Measurements from ENCODE around the gene PRR36. TPM values are rescaled to one million over a fixed set of nuclear protein-coding genes. Genes with fewer than 3 reads are reported as not detected.
"Not testable (repeated sequence)": the region's sequence is repeated elsewhere in the genome, so short reads cannot be mapped to it uniquely, and the experiment has no call there.

Gene PRR36
- total RNA-seq, 4 donors from 2014 or later, result 0.13 to 0.45 (median 0.20) TPM

DNA sequence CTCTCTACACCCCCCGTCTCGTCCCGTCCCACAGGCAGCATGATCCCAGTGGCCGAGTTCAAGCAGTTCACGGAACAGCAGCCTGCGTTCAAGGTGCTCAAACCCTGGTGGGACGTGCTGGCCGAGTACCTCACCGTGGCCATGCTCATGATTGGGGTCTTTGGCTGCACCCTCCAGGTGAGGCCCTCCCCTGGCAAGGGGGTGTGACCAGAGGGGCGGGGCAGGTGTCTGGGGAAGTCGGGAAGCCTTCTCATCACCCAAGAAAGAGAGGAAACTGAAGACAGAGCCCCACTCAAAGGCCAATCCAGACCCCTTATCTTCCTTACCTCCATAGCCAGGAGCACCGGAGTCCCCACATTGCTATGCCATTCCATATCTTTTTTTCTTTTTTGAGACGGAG, 21.4 kb upstream of the PRR36 start:
- intact Hi-C loops (cut with DNase I), result no loop called here
- 91 to 95% methylated on average over 11 to 12 of the region's 13 CpGs for WGBS, 2 donors

DNA sequence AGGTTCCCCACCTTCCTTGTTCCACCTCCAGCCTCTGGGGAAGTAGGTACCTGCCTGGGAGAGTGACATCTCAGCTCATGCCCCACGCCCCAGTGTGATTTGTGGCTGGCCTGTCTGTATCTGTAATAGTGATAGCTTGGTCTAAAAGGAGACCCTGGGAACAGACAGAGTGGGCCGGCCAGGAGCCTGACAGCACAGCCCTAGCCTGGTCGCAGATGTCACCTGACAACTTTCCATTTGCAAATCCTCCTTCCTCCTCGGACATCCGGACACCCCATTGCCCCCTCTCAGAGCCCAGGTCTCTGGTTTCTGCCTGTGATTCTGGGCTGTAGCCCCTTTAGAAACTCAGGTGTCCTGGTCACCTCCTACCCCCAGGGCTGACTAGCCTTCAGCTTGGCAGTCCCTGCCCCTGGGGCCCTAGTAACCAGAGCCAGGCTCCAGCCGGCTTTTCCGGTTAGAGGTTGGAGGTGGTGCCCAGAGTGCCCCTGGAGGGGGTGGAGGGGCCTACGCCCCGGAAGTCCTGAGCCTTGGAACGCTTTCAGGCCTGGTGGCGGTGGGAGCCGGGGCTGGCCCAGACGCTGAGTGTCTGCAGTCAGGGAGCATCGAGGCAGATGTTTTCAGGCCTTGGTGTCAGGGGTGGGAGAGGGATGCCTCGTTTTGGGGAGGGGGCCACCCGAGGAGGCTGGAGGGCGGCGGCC, 20.6 kb upstream of the PRR36 start:
- Histone ChIP-seq H3K36me3 (no peaks in the 10 kb centered on the region), H3K4me1 (no peaks in the 10 kb centered on the region), H3K27me3 (no peaks in the 10 kb centered on the region), H3K4me3 (replicated peaks in 1 of 3) (no peak overlapping the region), H3K27ac (no peak overlapping the region), H3K9me3 (no peaks in the 10 kb centered on the region)
- TF ChIP-seq POLR2A (IDR thresholded peaks at IDR 0.05), result no peak
- TF ChIP-seq, protein P1, sequence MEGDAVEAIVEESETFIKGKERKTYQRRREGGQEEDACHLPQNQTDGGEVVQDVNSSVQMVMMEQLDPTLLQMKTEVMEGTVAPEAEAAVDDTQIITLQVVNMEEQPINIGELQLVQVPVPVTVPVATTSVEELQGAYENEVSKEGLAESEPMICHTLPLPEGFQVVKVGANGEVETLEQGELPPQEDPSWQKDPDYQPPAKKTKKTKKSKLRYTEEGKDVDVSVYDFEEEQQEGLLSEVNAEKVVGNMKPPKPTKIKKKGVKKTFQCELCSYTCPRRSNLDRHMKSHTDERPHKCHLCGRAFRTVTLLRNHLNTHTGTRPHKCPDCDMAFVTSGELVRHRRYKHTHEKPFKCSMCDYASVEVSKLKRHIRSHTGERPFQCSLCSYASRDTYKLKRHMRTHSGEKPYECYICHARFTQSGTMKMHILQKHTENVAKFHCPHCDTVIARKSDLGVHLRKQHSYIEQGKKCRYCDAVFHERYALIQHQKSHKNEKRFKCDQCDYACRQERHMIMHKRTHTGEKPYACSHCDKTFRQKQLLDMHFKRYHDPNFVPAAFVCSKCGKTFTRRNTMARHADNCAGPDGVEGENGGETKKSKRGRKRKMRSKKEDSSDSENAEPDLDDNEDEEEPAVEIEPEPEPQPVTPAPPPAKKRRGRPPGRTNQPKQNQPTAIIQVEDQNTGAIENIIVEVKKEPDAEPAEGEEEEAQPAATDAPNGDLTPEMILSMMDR (IDR thresholded peaks at IDR 0.05), result no peak
- 54 to 67% methylated on average over 7 to 18 of the region's 18 CpGs for WGBS, 2 donors
- peak; percentile 13 to 50 for DNase-seq
- intact Hi-C loops (cut with DNase I), result no loop called here

More for the DNA sequence above, 21.4 kb upstream of the PRR36 start:
- H3K9me3 ChIP-seq, result no peaks in the 10 kb centered on the region
- H3K36me3 ChIP-seq, result no peaks in the 10 kb centered on the region
- H3K4me1 ChIP-seq, result no peaks in the 10 kb centered on the region
- TF ChIP-seq POLR2A (IDR thresholded peaks at IDR 0.05), result no peak
- TF ChIP-seq, protein P1 (IDR thresholded peaks at IDR 0.05), result no peak
- no peak overlapping the region for H3K4me3 ChIP-seq (replicated peaks in 1 of 3)
- no peaks in the 10 kb centered on the region for H3K27me3 ChIP-seq
- no peak for DNase-seq
- no peak overlapping the region for H3K27ac ChIP-seq

DNA sequence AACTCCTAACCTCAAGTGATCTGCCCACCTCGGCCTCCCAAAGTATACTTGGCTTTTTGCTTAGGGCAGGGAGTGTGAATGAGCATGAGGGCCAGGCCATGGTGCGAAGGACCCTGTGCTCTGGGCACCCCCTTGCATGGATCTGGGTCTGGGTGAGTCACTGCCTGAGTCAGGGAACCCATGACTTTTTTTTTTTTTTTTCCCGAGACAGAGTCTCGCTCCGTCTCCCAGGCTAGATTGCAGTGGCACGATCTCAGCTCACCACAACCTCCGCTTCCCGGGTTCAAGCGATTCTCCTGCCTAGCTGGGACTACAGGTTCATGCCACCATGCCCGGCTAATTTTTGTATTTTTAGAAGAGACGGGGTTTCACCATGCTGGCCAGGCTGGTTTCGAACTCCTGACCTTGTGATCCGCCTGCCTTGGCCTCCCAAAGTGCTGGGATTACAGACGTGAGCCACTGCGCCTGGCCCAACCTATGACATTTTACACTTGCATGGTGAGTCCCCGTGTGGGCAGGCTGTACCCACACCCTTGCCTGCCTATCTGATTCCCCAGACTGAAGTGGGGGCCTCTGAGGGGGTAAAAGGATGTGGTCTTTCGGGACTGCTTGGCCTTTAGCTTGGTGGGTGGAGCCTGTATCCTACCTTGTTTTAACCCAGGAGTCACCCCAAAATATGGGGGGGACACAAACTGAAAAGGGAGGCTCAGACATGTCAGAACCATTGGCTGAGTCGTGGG, 19.3 kb upstream of the PRR36 start:
- not testable (repeated sequence) for H3K27me3 ChIP-seq, H3K36me3 ChIP-seq

DNA sequence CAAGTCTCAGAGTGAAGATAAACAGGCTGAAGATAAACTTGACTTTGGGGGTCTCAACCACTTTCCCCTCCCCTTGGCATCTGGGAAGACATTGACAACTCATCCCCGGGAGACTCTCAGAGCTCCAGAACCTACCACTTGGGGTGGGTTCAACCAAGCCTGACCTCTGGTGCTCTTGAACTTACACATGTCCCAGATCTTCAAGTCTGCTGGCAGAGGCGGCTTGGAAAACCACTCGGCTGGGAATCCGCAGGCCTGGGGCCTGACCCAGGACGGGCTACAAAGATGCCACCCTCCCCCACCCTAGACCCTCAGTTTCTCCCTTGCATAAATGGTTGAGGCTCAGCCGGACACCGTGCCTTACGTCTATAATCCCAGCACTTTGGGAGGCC, 14.6 kb upstream of the PRR36 start:
- H3K4me1 ChIP-seq, result peaks cover 5 to 10% of the 10 kb centered on the region in 2 donors
- H3K4me3 ChIP-seq (replicated peaks in 1 of 3), result peak overlapping the region in 1 of 3 donors; percentile 36
- DNase-seq, result peak; percentile 27 to 55
- no peaks in the 10 kb centered on the region for H3K9me3 ChIP-seq
- no peak for TF ChIP-seq POLR2A (IDR thresholded peaks at IDR 0.05)
- TF ChIP-seq, protein P1 (IDR thresholded peaks at IDR 0.05), result no peak
- intact Hi-C loops (cut with DNase I), result no loop called here
- H3K27ac ChIP-seq, result peak overlapping the region in 1 of 3 donors; percentile 24
- WGBS, 2 donors, result 72 to 83% methylated on average over 3 to 8 of the region's 8 CpGs
- H3K27me3 ChIP-seq, result no peaks in the 10 kb centered on the region
- H3K36me3 ChIP-seq, result no peaks in the 10 kb centered on the region

More for the DNA sequence above, 19.3 kb upstream of the PRR36 start:
- H3K9me3 ChIP-seq; H3K27ac ChIP-seq; DNase-seq; H3K4me3 ChIP-seq (replicated peaks in 1 of 3); H3K4me1 ChIP-seq; intact Hi-C loops (cut with DNase I): not testable (repeated sequence)
- whole genome bisulfite sequencing, 2 donors, result 89 to 92% methylated on average over 18 of the region's 18 CpGs

DNA sequence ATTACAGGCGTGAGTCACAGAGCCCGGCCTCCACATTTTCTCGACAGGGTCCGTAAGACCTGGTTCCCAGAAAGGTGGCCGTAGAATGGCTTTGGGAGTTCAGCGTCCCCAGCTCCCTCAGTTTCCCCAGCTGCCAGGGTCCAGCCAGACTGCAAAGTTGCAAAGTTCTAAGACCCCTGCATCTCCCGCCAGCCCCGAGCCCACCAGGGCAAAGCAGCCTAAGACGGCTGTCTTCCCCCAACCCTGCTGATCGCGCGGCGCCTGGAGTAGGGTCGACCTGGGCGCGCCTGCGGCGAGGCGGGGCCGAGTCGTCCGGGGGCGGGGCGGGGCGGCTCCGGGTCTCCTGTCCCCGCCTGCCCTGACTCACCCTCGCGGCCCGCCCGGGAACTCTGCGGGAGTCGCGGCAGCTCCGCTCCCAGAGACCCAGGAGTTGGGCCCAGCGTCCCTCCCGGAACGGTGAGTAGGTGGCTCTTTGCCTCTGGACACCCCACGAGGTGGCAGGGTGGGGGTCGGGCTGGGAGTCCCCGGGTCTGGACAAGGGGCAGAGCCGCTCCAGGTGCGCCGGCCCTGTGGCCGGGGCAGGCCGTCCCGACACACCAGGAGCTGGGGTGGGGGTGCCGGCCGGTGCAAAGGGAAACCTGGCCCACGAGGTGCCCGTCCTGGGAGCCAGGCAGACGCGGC, 14.1 kb upstream of the PRR36 start, which contains the start of gene LRRC8E:
Gene LRRC8E, plus strand, starts transcription at position 366 of the 681 bp plus-strand sequence. CDS start 7,094 bp downstream, outside the sequence.
- intact Hi-C loops (cut with DNase I), result no loop called here
- DNase-seq, result peak; percentile 74 to 78
- peaks cover 5 to 10% of the 10 kb centered on the region in 2 donors for H3K4me1 ChIP-seq
- peak in 1 of 2 donors; percentile 7 for TF ChIP-seq POLR2A (IDR thresholded peaks at IDR 0.05)
- TF ChIP-seq, protein P1 (IDR thresholded peaks at IDR 0.05), result no peak
- WGBS, 2 donors, result 29 to 55% methylated on average over 8 to 16 of the region's 53 CpGs
- no peaks in the 10 kb centered on the region for H3K9me3 ChIP-seq
- H3K27me3 ChIP-seq, result no peaks in the 10 kb centered on the region
- H3K27ac ChIP-seq, result peak within 1 kb of the TSS in 1 of 3 donors; percentile 24
- peak within 1 kb of the TSS in 1 of 3 donors; percentile 36 for H3K4me3 ChIP-seq (replicated peaks in 1 of 3)
- no peaks in the 10 kb centered on the region for H3K36me3 ChIP-seq

Data from thyroid gland (tissue), 4 donors.